K562 (cell line): ENCODE results near the gene SHOC1.

ENCODE experiments used
- CTCF ChIP-seq, 3 experiments: IDR thresholded peaks in 2 of 3; conservative IDR thresholded peaks in 1 of 3; 2 replicates each; pipeline ENCODE4 v1.5.1; 2011 to 2012; ENCODE audit warnings: low read length in 3 of 3, mild to moderate bottlenecking in 3 of 3, control low read depth in 2 of 3, improper control_type of control experiment in 1 of 3, inconsistent platforms in 1 of 3, low read depth in 1 of 3, mixed read lengths in 1 of 3, moderate library complexity in 1 of 3; ENCODE audit not compliant: insufficient read depth in 2 of 3
- EP300 ChIP-seq: IDR thresholded peaks from 2 replicates; pipeline ENCODE4 v1.6.1; 2012; ENCODE audit warnings: low read length, improper control_type of control experiment
- FOXM1 ChIP-seq, 2 experiments: fragments of 450-650 bp in 1 of 2; sonication (generic) in 1 of 2; formaldehyde crosslinking in 1 of 2; IDR thresholded peaks; 2 replicates each; pipeline versions ENCODE4 v1.6.1 to v1.9.0; 2017 to 2022; ENCODE audit warnings: low read depth in 2 of 2, mild to moderate bottlenecking in 2 of 2, missing genetic modification reagents in 1 of 2, moderate library complexity in 1 of 2
- MAFK ChIP-seq: IDR thresholded peaks from 2 replicates; pipeline ENCODE4 v1.6.1; 2011; ENCODE audit warnings: low read length, improper control_type of control experiment
- MCM7 ChIP-seq, 2 experiments: fragments of 450-650 bp; IDR thresholded peaks; 2 replicates each; pipeline ENCODE4 v1.6.1; 2016 to 2018
- NCOA6 ChIP-seq: fragments of 450-650 bp; IDR thresholded peaks from 2 replicates; pipeline ENCODE4 v1.6.1; 2017; ENCODE audit warnings: mild to moderate bottlenecking
- RAD51 ChIP-seq: fragments of 450-650 bp; IDR thresholded peaks from 2 replicates; pipeline ENCODE4 v1.7.1; 2016; ENCODE audit warnings: low read depth, mild to moderate bottlenecking, borderline replicate concordance
- RFX5 ChIP-seq: IDR thresholded peaks from 2 replicates; pipeline ENCODE4 v1.6.1; 2011; ENCODE audit warnings: low read depth, mild to moderate bottlenecking, improper control_type of control experiment, low read length
- SLC30A9 ChIP-seq: fragments of 250-450 bp; sonication (Bioruptor Pico); IDR thresholded peaks from 2 replicates; pipeline ENCODE4 v1.8.0; 2022; ENCODE audit warnings: mild to moderate bottlenecking, moderate library complexity
- TGIF2 ChIP-seq: sonication (generic); formaldehyde crosslinking; IDR thresholded peaks from 2 replicates; pipeline ENCODE4 v1.8.1; 2022; ENCODE audit warnings: mild to moderate bottlenecking, missing genetic modification reagents, moderate library complexity
- YBX1 ChIP-seq: fragments of 450-650 bp; IDR thresholded peaks from 2 replicates; pipeline ENCODE4 v1.7.1; 2016; ENCODE audit warnings: mild to moderate bottlenecking
- ZHX1 ChIP-seq: fragments of 150-350 bp; conservative IDR thresholded peaks from 2 replicates; pipeline ENCODE4 v1.6.1; 2014; ENCODE audit warnings: low read length
- ZNF398 ChIP-seq: fragments of 250-450 bp; sonication (Bioruptor Pico); IDR thresholded peaks from 2 replicates; pipeline ENCODE4 v1.8.0; 2021; ENCODE audit warnings: moderate library complexity, mild to moderate bottlenecking, inconsistent platforms
- ZNF407 ChIP-seq: fragments of 450-650 bp; IDR thresholded peaks from 2 replicates; pipeline ENCODE4 v1.6.1; 2016; ENCODE audit warnings: low read depth

GRCh38 chr9:111831371-111832108 lies 36.8 kb upstream of the SHOC1 start:
- TF ChIP-seq YBX1 (no peak), CTCF (IDR thresholded peaks at IDR 0.05 in 2 of 3, conservative IDR thresholded peaks at IDR 0.05 in 1 of 3; ENCODE audit: insufficient read depth in 2 of 3, low read depth in 1 of 3, low read length in 3 of 3) (no peak), FOXM1 (IDR thresholded peaks at IDR 0.05; ENCODE audit: low read depth) (no peak), FOXM1 (CRISPR knock-in tag; IDR thresholded peaks at IDR 0.05; ENCODE audit: low read depth) (no peak), MCM7 (IDR thresholded peaks at IDR 0.05) (no peak), RAD51 (no peak), ZNF407 (no peak), SLC30A9 (CRISPR knock-in tag) (no peak), TGIF2 (no peak), RFX5 (no peak), ZHX1 (no peak), EP300 (no peak), NCOA6 (no peak), ZNF398 (CRISPR knock-in tag) (no peak), MAFK (no peak)
